Fibroblast of lung (primary cell): ENCODE data around the gene ANKRD52.

ENCODE experiments used
- CTCF ChIP-seq, 2 donors: IDR thresholded peaks in 1 of 2; conservative IDR thresholded peaks in 1 of 2; 1 replicate in 1 of 2; 2 replicates in 1 of 2; pipeline ENCODE4 v1.5.1; 2011 to 2012; ENCODE audit warnings: low read length in 2 of 2, control low read depth in 1 of 2, inconsistent platforms in 1 of 2, low read depth in 1 of 2, mild to moderate bottlenecking in 1 of 2
- EZH2 ChIP-seq: IDR thresholded peaks from 2 replicates; pipeline ENCODE4 v1.5.1; 2012; ENCODE audit warnings: low read length, control low read depth, mild to moderate bottlenecking; ENCODE audit errors: missing control alignments

DNA sequence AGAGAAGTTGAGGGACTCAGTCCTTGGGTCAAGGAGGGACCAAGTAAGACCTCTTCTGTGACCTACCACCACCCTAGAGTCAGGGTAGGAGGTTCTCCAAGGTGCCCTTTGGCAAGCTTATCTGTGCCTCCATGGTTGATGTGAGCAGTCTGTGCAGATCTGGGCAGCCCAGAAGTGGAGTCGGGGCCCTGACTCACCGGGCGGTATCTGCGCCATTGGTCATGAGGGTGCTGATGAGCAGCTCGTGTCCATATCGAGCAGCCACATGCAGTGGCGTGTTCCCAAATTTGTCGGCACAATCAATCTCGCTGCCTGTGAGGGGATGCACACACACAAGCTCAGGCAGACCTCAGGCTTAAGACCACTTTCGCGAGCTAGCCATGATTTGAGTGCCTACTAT is 5.1 kb downstream of the ANKRD52 start:
- TF ChIP-seq CTCF (conservative IDR thresholded peaks at IDR 0.05 in 1 of 2, IDR thresholded peaks at IDR 0.05 in 1 of 2; ENCODE audit: low read depth in 1 of 2, low read length in 2 of 2), result no peak
- no peak for TF ChIP-seq EZH2
